Neural progenitor cell (in vitro differentiated cells): ENCODE data around the gene FAM229A. TPM values are rescaled to one million over a fixed set of nuclear protein-coding genes. Genes with fewer than 3 reads are reported as not detected.

Source experiments
- DNase-seq: peaks from one replicate; pipeline ENCODE4 v3.0.0-alpha.2; 2016; ENCODE audit warnings: low spot score
- H2AFZ ChIP-seq: fragments of 200-600 bp; sonication (generic); replicated peaks from 2 replicates; pipeline ENCODE4 v1.6.1; 2016; ENCODE audit warnings: antibody characterized with exemption
- H3F3A ChIP-seq: fragments of 200-600 bp; sonication (generic); 2 replicates; pipeline ENCODE4 v1.6.1; 2016; ENCODE audit warnings: antibody characterized with exemption, low read depth
- H3K27ac ChIP-seq: fragments of 200-600 bp; sonication (generic); 2 replicates; pipeline ENCODE4 v1.5.1; 2016; ENCODE audit warnings: mild to moderate bottlenecking
- H3K27me3 ChIP-seq: fragments of 200-600 bp; sonication (generic); 2 replicates; pipeline ENCODE4 v1.6.1; 2016; ENCODE audit warnings: mild to moderate bottlenecking, moderate library complexity
- H3K36me3 ChIP-seq: fragments of 200-600 bp; sonication (generic); 2 replicates; pipeline ENCODE4 v1.5.1; 2016
- H3K4me1 ChIP-seq: fragments of 200-600 bp; sonication (generic); 2 replicates; pipeline ENCODE4 v1.6.1; 2016; ENCODE audit warnings: mixed run types
- H3K4me2 ChIP-seq: fragments of 200-600 bp; sonication (generic); 2 replicates; pipeline ENCODE4 v1.6.1; 2016
- H3K4me3 ChIP-seq: fragments of 200-600 bp; sonication (generic); 2 replicates; pipeline ENCODE4 v1.5.1; 2016
- H3K79me2 ChIP-seq: fragments of 200-600 bp; sonication (generic); 2 replicates; pipeline ENCODE4 v1.6.1; 2016; ENCODE audit warnings: low read depth
- H3K9ac ChIP-seq: fragments of 200-600 bp; sonication (generic); 2 replicates; pipeline ENCODE4 v1.6.1; 2016
- H3K9me3 ChIP-seq: fragments of 200-600 bp; sonication (generic); 2 replicates; pipeline ENCODE4 v1.5.1; 2016; ENCODE audit warnings: low read depth
- H4K20me1 ChIP-seq: fragments of 200-600 bp; sonication (generic); 2 replicates; pipeline ENCODE4 v1.6.1; 2016; ENCODE audit warnings: low read depth
- H3K27ac Mint-ChIP-seq: 3 replicates; pipeline ENCODE4 v1.8.0; 2021; ENCODE audit warnings: mixed read lengths
- H3K27me3 Mint-ChIP-seq: 2 replicates; pipeline ENCODE4 v1.8.0; 2022; ENCODE audit warnings: low read depth, mild to moderate bottlenecking, inconsistent platforms, moderate library complexity, mixed read lengths; ENCODE audit not compliant: insufficient read depth
- H3K36me3 Mint-ChIP-seq: 3 replicates; pipeline ENCODE4 v1.8.0; 2021; ENCODE audit warnings: mixed read lengths
- H3K4me1 Mint-ChIP-seq: 3 replicates; pipeline ENCODE4 v1.8.0; 2021; ENCODE audit warnings: mixed read lengths
- H3K4me3 Mint-ChIP-seq: 3 replicates; pipeline ENCODE4 v1.8.0; 2021; ENCODE audit warnings: mild to moderate bottlenecking, moderate library complexity, mixed read lengths
- H3K9me3 Mint-ChIP-seq: 3 replicates; pipeline ENCODE4 v1.8.0; 2020; ENCODE audit warnings: mixed read lengths
- CTCF ChIP-seq: fragments of 200-600 bp; sonication (generic); IDR thresholded peaks from 2 replicates; pipeline ENCODE4 v1.5.1; 2017; ENCODE audit warnings: antibody characterized with exemption, mild to moderate bottlenecking
- EZH2 ChIP-seq: fragments of 200-600 bp; sonication (generic); IDR thresholded peaks from 2 replicates; pipeline ENCODE4 v1.6.1; 2017; ENCODE audit warnings: antibody characterized with exemption, mild to moderate bottlenecking, moderate library complexity
- EZH2phosphoT487 ChIP-seq: fragments of 200-600 bp; sonication (generic); IDR thresholded peaks from 2 replicates; pipeline ENCODE4 v1.6.1; 2017; ENCODE audit warnings: antibody characterized with exemption
- total RNA-seq: library from RNA; depleted of rRNA; stranded (reverse); fragments of >200 nt; gene quantifications from 2 replicates; pipeline ENCODE4 v1.2.3, GENCODE V29; 2015; ENCODE audit warnings: low replicate concordance

Gene FAM229A
- total RNA-seq, 1 donor from 2014 or later, result 3.8 TPM

GRCh38 chr1:32353431-32353830 is 8.9 kb downstream of the FAM229A start:
- Histone ChIP-seq H3K9ac (no peak overlapping the region), H3K4me1 (peaks cover 16% of the 10 kb centered on the region), H3K4me3 (no peak overlapping the region), H3K36me3 (no peaks in the 10 kb centered on the region), H3F3A (peaks cover 19% of the 10 kb centered on the region), H3K79me2 (no peaks in the 10 kb centered on the region), H3K27ac (no peak overlapping the region), H3K27me3 (peaks cover 19% of the 10 kb centered on the region), H4K20me1 (peaks cover 9% of the 10 kb centered on the region), H2AFZ (no peak overlapping the region), H3K4me2 (no peak overlapping the region), H3K9me3 (peaks cover 9% of the 10 kb centered on the region)
- no peak for DNase-seq
- TF ChIP-seq EZH2 (no peak), CTCF (no peak), EZH2phosphoT487 (no peak)
- H3K27ac Mint-ChIP-seq, result no peak overlapping the region
- H3K9me3 Mint-ChIP-seq, result peaks cover 4% of the 10 kb centered on the region
- peaks cover 4% of the 10 kb centered on the region for H3K27me3 Mint-ChIP-seq
- H3K4me1 Mint-ChIP-seq, result peaks cover 38% of the 10 kb centered on the region
- H3K4me3 Mint-ChIP-seq, result peak overlapping the region; percentile 83
- peaks cover 9% of the 10 kb centered on the region for H3K36me3 Mint-ChIP-seq

DNA sequence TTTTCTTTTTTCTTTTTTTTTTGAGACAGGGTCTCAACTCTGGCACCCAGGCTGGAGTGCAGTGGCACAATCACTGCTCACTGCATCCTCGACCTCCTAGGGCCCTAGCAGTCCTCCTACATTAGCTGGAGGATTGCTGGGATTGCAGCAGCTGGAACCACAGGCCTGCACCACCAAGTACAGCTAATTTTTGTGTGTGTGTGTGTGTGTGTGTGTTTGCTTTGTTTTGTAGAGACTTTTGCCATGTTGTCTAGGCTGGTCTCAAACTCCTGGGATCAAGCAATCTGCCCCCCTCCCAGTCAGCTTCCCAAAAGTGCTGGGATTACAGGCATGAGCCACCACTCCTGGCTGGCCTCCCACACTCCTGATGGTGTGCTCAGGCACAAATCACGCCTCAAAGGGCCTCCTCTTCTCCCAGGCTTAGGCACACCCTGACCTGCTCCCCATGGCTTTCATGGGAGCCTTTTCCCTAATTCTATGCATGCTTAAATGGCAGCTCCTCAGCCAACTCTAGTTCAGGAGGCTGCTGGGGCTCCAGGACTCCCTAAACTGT is 9.4 kb downstream of the FAM229A start:
- H3K27me3 Mint-ChIP-seq, result peaks cover 7% of the 10 kb centered on the region
- Histone ChIP-seq H3K79me2 (no peaks in the 10 kb centered on the region), H3F3A (peaks cover 19% of the 10 kb centered on the region), H3K9me3 (peaks cover 9% of the 10 kb centered on the region), H3K27ac (no peak overlapping the region), H4K20me1 (peaks cover 9% of the 10 kb centered on the region), H3K36me3 (no peaks in the 10 kb centered on the region), H2AFZ (no peak overlapping the region), H3K4me1 (peaks cover 16% of the 10 kb centered on the region), H3K4me3 (no peak overlapping the region), H3K9ac (no peak overlapping the region), H3K4me2 (peak overlapping the region; percentile 90), H3K27me3 (peaks cover 19% of the 10 kb centered on the region)
- peaks cover 4% of the 10 kb centered on the region for H3K9me3 Mint-ChIP-seq
- TF ChIP-seq EZH2phosphoT487 (no peak), EZH2 (no peak), CTCF (no peak)
- no peak overlapping the region for H3K27ac Mint-ChIP-seq
- peaks cover 9% of the 10 kb centered on the region for H3K36me3 Mint-ChIP-seq
- peaks cover 43% of the 10 kb centered on the region for H3K4me1 Mint-ChIP-seq
- DNase-seq, result no peak
- peak overlapping the region; percentile 83 for H3K4me3 Mint-ChIP-seq

- no peak overlapping the region for H3K27ac Mint-ChIP-seq
- Histone ChIP-seq H3K27ac (no peak overlapping the region), H2AFZ (peak overlapping the region; percentile 74), H3K36me3 (no peaks in the 10 kb centered on the region), H3K4me1 (peaks cover 16% of the 10 kb centered on the region), H3K9ac (peak overlapping the region; percentile 45), H3K4me3 (peak overlapping the region; percentile 85), H4K20me1 (peaks cover 9% of the 10 kb centered on the region), H3K27me3 (peaks cover 19% of the 10 kb centered on the region), H3K79me2 (no peaks in the 10 kb centered on the region), H3K9me3 (peaks cover 9% of the 10 kb centered on the region), H3K4me2 (peak overlapping the region; percentile 90), H3F3A (peaks cover 19% of the 10 kb centered on the region)
- TF ChIP-seq EZH2, result no peak
- TF ChIP-seq CTCF, result no peak
- TF ChIP-seq EZH2phosphoT487, result no peak
- H3K4me1 Mint-ChIP-seq, result peaks cover 40% of the 10 kb centered on the region
- peak overlapping the region; percentile 83 for H3K4me3 Mint-ChIP-seq
- peaks cover 9% of the 10 kb centered on the region for H3K27me3 Mint-ChIP-seq
- no peak for DNase-seq
- peaks cover 9% of the 10 kb centered on the region for H3K36me3 Mint-ChIP-seq
- peaks cover 4% of the 10 kb centered on the region for H3K9me3 Mint-ChIP-seq
Observed at GRCh38 chr1:32352239-32352745, 10.0 kb downstream of the FAM229A start.
